GM23248 (cell line): ENCODE data around the gene ITSN2.

ENCODE experiments used
- EZH2 ChIP-seq: fragments of 200-600 bp; sonication (generic); IDR thresholded peaks from 2 replicates; pipeline ENCODE4 v1.6.1; 2018; ENCODE audit warnings: antibody characterized with exemption, mild to moderate bottlenecking; ENCODE audit not compliant: insufficient read depth, poor library complexity, severe bottlenecking
- EZH2phosphoT487 ChIP-seq: fragments of 200-600 bp; sonication (generic); IDR thresholded peaks from 2 replicates; pipeline ENCODE4 v1.6.1; 2018; ENCODE audit warnings: antibody characterized with exemption, moderate library complexity, mild to moderate bottlenecking, low read depth; ENCODE audit not compliant: insufficient read depth

GRCh38 chr2:24313744-24314632, 46.3 kb downstream of the ITSN2 start:
- TF ChIP-seq EZH2phosphoT487 (no peak), EZH2 (no peak)
